SH-SY5Y (cell line): ENCODE data around the gene NOP14.

Source experiments
- GATA2 ChIP-seq: IDR thresholded peaks from 2 replicates; pipeline ENCODE4 v1.6.1; 2011; ENCODE audit warnings: mild to moderate bottlenecking, low read depth, low read length
- GATA3 ChIP-seq: IDR thresholded peaks from 2 replicates; pipeline ENCODE4 v1.6.1; 2011; ENCODE audit warnings: low read depth, mild to moderate bottlenecking, low read length, moderate library complexity

Gene NOP14

DNA sequence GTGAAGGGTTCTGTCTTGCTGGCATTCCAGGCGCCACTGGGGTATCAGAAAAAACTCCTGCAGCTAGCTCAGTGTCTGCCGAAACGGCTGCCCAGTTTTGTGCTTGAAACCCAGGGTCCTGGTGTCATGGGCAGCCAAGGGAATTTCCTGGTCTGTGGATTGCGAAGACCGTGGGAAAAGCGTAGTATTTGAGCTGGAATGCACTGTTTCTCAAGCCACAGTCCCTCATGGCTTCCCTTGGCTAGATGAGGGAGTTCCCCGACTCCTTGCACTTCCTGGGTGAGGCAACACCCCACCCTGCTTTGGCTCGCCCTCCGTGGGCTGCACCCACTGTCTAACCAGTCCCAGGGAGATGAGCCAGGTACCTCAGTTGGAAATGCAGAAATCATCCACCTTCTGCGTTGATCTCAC lies 40.1 kb downstream of the NOP14 start:
- no peak for TF ChIP-seq GATA3
- no peak for TF ChIP-seq GATA2

- TF ChIP-seq GATA3: no peak
- TF ChIP-seq GATA2: no peak
These were observed 47.4 kb downstream of the NOP14 start for GRCh38 chr4:2915789-2916188.

DNA sequence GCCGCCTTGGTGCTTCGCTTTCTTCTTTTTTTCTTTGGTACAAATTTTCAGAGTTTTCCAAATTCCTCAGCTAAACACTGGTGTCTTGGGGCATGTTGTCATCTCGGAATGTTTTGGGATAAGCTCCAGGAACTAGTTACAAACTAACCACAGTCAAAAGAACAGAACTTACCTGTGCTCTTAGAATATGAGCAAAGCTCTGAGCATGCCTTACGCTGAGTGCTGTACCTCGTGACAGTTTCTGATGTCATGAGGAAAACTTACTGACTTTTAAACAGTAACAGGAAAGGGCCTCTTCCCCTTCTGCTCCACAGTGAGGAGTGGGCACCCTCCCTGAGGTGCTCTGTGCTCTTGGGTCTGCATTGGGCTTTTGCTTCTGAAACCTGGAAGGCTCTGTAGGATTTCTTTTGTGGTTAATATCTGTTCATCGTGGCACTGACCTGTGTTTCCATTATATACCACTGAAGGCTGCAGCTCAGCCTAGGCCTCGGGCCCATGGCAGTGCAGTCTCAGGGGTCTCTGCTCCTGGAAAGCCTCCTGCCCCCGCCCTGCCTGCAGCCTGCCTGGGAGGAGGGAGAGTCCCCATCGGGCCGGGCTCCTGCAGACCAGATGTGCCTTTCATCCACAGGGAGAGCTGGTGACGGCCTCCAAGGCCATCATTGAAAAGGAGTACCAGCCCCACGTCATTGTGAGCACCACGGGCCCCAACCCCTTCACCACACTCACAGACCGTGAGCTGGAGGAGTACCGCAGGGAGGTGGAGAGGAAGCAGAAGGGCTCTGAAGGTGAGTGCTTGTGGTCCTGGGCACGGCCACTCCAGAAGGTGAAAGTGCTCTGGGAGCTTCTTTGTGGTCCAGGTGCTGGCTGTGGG lies 48.7 kb downstream of the NOP14 start:
- TF ChIP-seq GATA3 (no peak), GATA2 (no peak)

DNA sequence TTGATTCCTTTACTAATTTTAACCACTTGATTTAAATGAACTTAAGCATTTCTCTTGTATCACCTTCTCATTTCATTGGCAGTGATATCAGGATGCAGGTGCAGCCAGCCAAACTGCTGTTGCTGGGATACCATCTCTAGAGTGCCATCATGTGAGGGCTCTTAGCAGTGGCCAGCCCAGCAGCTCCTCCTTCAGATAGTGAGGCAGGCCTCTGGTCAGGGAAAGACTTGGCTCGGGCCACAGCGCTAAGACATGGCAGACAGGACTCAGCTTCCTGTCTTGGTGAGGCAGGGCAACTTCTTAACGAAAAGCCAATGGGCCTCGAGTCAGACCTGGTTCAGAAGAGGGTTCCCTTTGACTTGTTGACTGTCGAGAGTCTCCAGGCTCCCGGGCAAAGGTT lies 50.0 kb downstream of the NOP14 start:
- TF ChIP-seq GATA2 (no peak), GATA3 (no peak)

DNA sequence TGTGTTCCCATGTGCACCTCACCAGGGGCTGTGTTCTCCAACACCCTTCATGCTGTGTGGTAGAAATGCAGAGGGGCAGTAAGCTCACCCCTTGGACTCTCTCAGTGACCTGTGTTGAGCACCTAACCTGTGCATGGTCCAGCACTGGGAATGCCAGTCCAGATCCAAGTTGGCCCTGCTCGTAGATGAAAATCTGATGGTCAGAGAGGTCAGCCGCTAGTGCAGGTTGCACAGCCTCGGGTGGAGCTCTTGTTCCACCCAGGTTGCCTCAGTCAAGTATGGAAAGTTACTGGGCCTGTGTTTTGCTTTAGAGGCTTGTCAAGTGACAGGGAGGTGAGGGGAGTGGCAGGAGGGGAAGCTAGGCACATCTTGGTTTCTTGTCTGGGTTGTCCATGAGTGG lies 51.3 kb downstream of the NOP14 start:
- TF ChIP-seq GATA2: no peak
- no peak for TF ChIP-seq GATA3

GRCh38 chr4:2910409-2910808 lies 52.8 kb downstream of the NOP14 start:
- TF ChIP-seq GATA2: no peak
- TF ChIP-seq GATA3: no peak

DNA sequence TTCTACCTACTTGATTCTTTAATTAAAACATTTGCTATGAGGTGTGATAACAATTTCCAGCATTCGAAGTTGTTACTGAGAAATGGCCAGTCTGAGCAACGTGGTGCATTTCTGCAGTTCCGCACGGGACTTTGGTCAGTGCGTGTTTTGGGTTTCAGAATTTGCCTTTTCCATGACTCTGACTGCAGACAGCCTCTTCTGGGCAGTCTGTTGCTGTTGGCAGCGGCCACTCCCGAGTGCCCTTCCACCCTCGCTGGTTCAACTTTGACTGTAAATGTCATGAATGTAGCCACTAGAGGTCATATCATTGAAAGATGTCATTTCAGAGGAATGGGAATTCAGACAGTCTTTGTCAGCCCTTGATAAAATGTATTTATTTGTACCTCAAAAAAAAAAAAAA lies 53.6 kb downstream of the NOP14 start:
- TF ChIP-seq GATA3 (no peak), GATA2 (no peak)

DNA sequence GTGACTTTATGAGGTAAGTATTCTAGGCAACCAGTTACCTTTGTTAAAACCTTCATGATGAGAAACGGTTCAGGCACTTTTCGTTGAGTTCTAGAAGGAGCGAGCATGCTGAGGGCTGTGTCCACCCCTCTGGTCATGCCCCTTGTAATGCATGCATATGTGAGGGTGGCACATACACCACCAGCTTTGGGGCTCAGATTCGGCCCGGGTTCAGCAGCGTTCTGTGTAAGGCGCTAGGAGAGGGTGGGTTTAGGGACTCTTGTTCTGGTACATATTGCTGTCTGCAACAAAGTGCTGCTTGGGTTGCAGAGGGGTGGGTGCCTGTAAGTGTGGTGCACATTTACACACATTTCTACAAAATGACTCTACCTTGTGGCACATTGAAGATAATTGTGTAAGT lies 54.5 kb downstream of the NOP14 start:
- no peak for TF ChIP-seq GATA3
- TF ChIP-seq GATA2: no peak

GRCh38 chr4:2907706-2908293 lies 55.4 kb downstream of the NOP14 start:
- TF ChIP-seq GATA3 (no peak), GATA2 (no peak)

DNA sequence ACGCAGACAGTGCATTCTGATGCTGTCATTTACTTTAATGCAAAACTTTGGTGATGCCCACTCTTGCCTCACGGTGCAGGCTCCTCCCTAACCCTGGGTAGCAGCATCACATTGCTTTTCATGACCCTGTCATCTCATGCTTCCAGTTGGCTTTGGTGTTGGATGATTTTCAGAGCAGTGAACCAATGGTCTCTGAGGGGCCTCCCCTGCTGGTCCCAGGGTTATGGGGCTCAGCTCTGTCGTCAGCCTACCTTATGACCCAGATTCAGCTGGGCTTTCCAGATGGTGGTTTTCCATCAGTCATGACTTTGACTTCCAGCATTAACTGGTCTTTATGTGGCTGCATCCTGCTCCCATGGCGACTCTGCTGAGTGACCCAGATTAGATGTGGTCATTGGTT lies 56.0 kb downstream of the NOP14 start:
- TF ChIP-seq GATA2 (no peak), GATA3 (no peak)

DNA sequence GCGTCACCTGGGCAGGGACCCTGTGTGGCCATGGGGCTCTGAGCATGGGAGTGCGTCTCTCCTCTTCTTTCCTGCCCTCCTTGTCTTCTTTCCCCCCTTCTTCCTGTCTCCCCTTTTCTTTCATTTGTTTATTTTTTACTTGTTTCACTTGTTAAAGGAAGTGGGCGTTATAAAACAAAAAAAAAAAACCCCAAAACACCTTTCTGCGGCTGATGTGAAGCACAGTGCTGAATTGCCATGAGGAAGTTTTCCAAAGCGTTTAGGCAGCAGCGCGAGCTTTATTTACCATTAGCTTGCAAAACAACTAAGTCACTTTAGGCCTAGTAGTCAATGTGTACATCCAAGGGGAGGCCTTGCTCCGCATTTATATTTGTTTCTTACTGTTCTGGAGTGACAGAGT lies 57.0 kb downstream of the NOP14 start:
- TF ChIP-seq GATA3: no peak
- no peak for TF ChIP-seq GATA2

- TF ChIP-seq GATA3 (no peak), GATA2 (no peak)
These were observed 57.7 kb downstream of the NOP14 start for GRCh38 chr4:2905544-2905943.

DNA sequence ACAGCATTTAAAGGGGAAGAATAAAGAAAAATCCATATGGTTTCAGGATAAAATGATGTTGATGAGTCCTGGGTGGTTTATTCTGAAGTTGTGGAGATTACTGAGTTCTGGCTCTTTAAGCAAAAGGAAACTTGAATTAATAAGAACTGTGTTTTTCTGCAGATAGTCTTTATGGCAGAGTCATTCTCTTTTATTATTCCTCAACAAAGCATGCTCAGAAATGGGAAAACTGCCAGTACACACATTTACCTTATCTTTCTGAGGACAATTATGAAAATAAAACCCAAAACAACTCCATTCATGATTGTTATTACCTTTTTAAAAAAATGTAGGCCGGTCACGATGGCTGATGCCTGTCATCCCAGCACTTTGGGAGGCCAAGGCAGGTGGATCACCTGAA lies 61.1 kb downstream of the NOP14 start:
- TF ChIP-seq GATA3: no peak
- TF ChIP-seq GATA2: no peak

DNA sequence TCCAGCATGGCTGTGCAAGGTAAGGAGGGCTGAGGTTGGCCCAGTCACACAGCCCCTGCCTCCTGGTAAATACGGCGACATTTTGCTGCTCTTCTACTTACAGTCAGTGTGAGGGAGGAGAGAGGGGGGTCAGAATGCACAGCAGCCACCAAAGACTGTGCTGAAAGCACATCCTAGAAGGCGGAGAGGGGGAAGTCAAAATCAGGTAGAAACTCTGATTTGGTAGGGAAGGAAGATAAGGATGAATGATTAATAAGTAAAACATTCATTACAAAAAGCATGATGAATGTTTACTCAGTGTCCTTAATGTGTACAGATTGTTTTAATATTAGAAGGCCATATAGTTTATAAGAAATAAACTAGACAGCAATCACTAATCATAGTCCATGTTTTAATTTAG lies 62.0 kb downstream of the NOP14 start:
- TF ChIP-seq GATA3 (no peak), GATA2 (no peak)

GRCh38 chr4:2900741-2901140 lies 62.5 kb downstream of the NOP14 start:
- TF ChIP-seq GATA2 (no peak), GATA3 (no peak)
